GM12878 (cell line): ENCODE results near the gene TAF10. TPM values are rescaled to one million over a fixed set of nuclear protein-coding genes. Genes with fewer than 3 reads are reported as not detected.

ENCODE experiments used
- ATAC-seq: fragments of 200-7000 bp; cut with Tn5 transposase; 3 replicates; pipeline ENCODE4 v1.9.1; 2020; ENCODE audit warnings: mild to moderate bottlenecking, moderate library complexity
- BruUV-seq: library from RNA; stranded (reverse); fragments of 400-500 nt; replicated peaks from 2 replicates; lab custom pipeline; 2021; lab: Mats Ljungman, UMichigan
- CTCF ChIA-PET: fragments of 300-600 bp; sonication (Branson Sonifier 250); formaldehyde crosslinking; extraction: SDS; loops from one replicate; lab custom pipeline; 2021; ENCODE audit warnings: inconsistent platforms; lab: Yijun Ruan, JAX
- POLR2A ChIA-PET: fragments of 350-600 bp; formaldehyde crosslinking; extraction: SDS; loops from one replicate; lab custom pipeline; 2021; ENCODE audit warnings: inconsistent platforms; lab: Charles Lee
- RAD21 ChIA-PET: fragments of 300-600 bp; sonication (Branson Sonifier 250); formaldehyde crosslinking; loops from one replicate; lab custom pipeline; 2023; ENCODE audit warnings: antibody characterized with exemption; ENCODE audit not compliant: unreplicated experiment; lab: Charles Lee
- SMC1A ChIA-PET: fragments of 300-600 bp; sonication (Branson Sonifier 250); formaldehyde crosslinking; loops from one replicate; lab custom pipeline; 2023; ENCODE audit not compliant: unreplicated experiment, uncharacterized antibody; lab: Charles Lee
- DNase-seq: peaks from one replicate; pipeline ENCODE4 v3.0.0-alpha.2; 2011; ENCODE audit warnings: low read depth, low spot score
- FAIRE-seq: peaks from 3 replicates; lab custom pipeline; 2011; peaks lifted over from hg19 to GRCh38; lab: Jason Lieb, UNC
- H2AFZ ChIP-seq: 2 replicates; pipeline ENCODE4 v1.6.0; 2011; ENCODE audit warnings: low read depth, low read length, control low read depth; ENCODE audit not compliant: control insufficient read depth
- H3K27ac ChIP-seq: 2 replicates; pipeline ENCODE4 v1.5.1; 2011; ENCODE audit warnings: control low read depth; ENCODE audit not compliant: control insufficient read depth, insufficient read depth
- H3K27me3 ChIP-seq, 2 experiments: replicated peaks in 1 of 2; 2 replicates each; pipeline versions ENCODE4 v1.6.0 to v1.6.1; 2011; ENCODE audit warnings: low read length in 1 of 2; ENCODE audit not compliant: control insufficient read depth in 2 of 2, insufficient read depth in 2 of 2
- H3K36me3 ChIP-seq, 2 experiments: 2 replicates each; pipeline ENCODE4 v1.5.1; 2011; ENCODE audit warnings: low read length in 1 of 2; ENCODE audit not compliant: control insufficient read depth in 2 of 2, insufficient read depth in 2 of 2
- H3K4me1 ChIP-seq: 2 replicates; pipeline ENCODE4 v1.6.1; 2011; ENCODE audit warnings: mild to moderate bottlenecking, low read length, moderate library complexity, mixed read lengths; ENCODE audit not compliant: control insufficient read depth, insufficient read depth
- H3K4me2 ChIP-seq: 2 replicates; pipeline ENCODE4 v1.6.0; 2011; ENCODE audit warnings: control low read depth; ENCODE audit not compliant: control insufficient read depth, insufficient read depth
- H3K4me3 ChIP-seq: fragments of 200-600 bp; sonication (generic); 2 replicates; pipeline ENCODE4 v1.5.1; 2016
- H3K79me2 ChIP-seq: 2 replicates; pipeline ENCODE4 v1.6.0; 2011; ENCODE audit warnings: low read length; ENCODE audit not compliant: control insufficient read depth, insufficient read depth
- H3K9ac ChIP-seq: 2 replicates; pipeline ENCODE4 v1.8.0; 2011; ENCODE audit warnings: low read length, control low read depth, mixed read lengths; ENCODE audit not compliant: control insufficient read depth, insufficient read depth
- H3K9me3 ChIP-seq: replicated peaks from 3 replicates; pipeline ENCODE4 v1.5.1; 2011; ENCODE audit warnings: mild to moderate bottlenecking, low read length; ENCODE audit not compliant: control insufficient read depth, insufficient read depth
- H4K20me1 ChIP-seq: 2 replicates; pipeline ENCODE4 v1.6.0; 2011; ENCODE audit not compliant: control insufficient read depth, insufficient read depth
- CREB1 ChIP-seq: IDR thresholded peaks from 2 replicates; pipeline ENCODE4 v1.6.1; 2012; ENCODE audit warnings: low read depth, mild to moderate bottlenecking, inconsistent platforms
- DPF2 ChIP-seq: fragments of 450-650 bp; IDR thresholded peaks from 2 replicates; pipeline ENCODE4 v1.6.1; 2017; ENCODE audit warnings: mild to moderate bottlenecking
- EED ChIP-seq: sonication (generic); IDR thresholded peaks from 2 replicates; pipeline ENCODE4 v1.6.1; 2016; ENCODE audit warnings: antibody characterized with exemption, low read depth
- NFYB ChIP-seq: IDR thresholded peaks from 2 replicates; pipeline ENCODE4 v1.6.1; 2011; ENCODE audit warnings: low read depth, mild to moderate bottlenecking, low read length, improper control_type of control experiment, moderate library complexity; ENCODE audit not compliant: insufficient read depth
- SMAD5 ChIP-seq: IDR thresholded peaks from 2 replicates; pipeline ENCODE4 v1.6.1; 2016; ENCODE audit warnings: antibody characterized with exemption, low read depth
- USF1 ChIP-seq: IDR thresholded peaks from 2 replicates; pipeline ENCODE4 v1.6.1; 2011; ENCODE audit warnings: borderline replicate concordance, low read depth, mild to moderate bottlenecking, moderate library complexity, mixed read lengths, low read length; ENCODE audit not compliant: insufficient read depth; ENCODE audit errors: extremely low read length
- USF2 ChIP-seq: IDR thresholded peaks from 2 replicates; pipeline ENCODE4 v1.6.1; 2011; ENCODE audit warnings: low read depth, low read length, improper control_type of control experiment, borderline replicate concordance
- YBX1 ChIP-seq: fragments of 450-650 bp; IDR thresholded peaks from 2 replicates; pipeline ENCODE4 v1.6.1; 2016; ENCODE audit warnings: antibody characterized with exemption
- YY1 ChIP-seq: IDR thresholded peaks from 2 replicates; pipeline ENCODE4 v1.6.1; 2011; ENCODE audit warnings: low read depth, mild to moderate bottlenecking, low read length
- ZNF24 ChIP-seq: fragments of 450-650 bp; IDR thresholded peaks from 2 replicates; pipeline ENCODE4 v1.6.1; 2017; ENCODE audit warnings: antibody characterized with exemption, mild to moderate bottlenecking
- WGBS: methylation state at CpG from one replicate; pipeline ENCODE4 v1.1.6; 2016; ENCODE audit warnings: low lambda C conversion rate; ENCODE audit not compliant: insufficient replicate concordance, insufficient coverage; ENCODE audit errors: missing lambda C conversion rate; 5-methylcytosine and 5-hydroxymethylcytosine counted together
- in situ Hi-C: fragments of 300-500 bp; cut with MboI; formaldehyde crosslinking; loops from 9 replicates; pipeline ENCODE4 v1.14.3; 2018; ENCODE audit warnings: mixed read lengths
- intact Hi-C: fragments of 100-400 bp; cut with micrococcal nuclease; formaldehyde crosslinking; loops from one replicate; pipeline ENCODE4 v1.14.2; 2022; ENCODE audit not compliant: unreplicated experiment
- polyA plus RNA-seq, 11 experiments: library from polyadenylated mRNA; depleted of rRNA in 4 of 11; unstranded in 6 of 11; stranded (reverse) in 5 of 11; fragments of >200 nt; fragmentation: Nextera tagmentation in 4 of 11; fragmentation: Illumina TruSeq in 1 of 11; extraction: Ambion mirVana in 4 of 11; extraction: Trizol in 1 of 11; gene quantifications; 1 replicate in 1 of 11; 2 replicates in 10 of 11; pipeline versions ENCODE4 v1.2.1 to v1.2.3, GENCODE V29; 2011 to 2016; ENCODE audit warnings: inconsistent platforms in 2 of 11, missing spikeins in 2 of 11, low read depth in 1 of 11
- total RNA-seq, 4 experiments: library from RNA; depleted of rRNA in 3 of 4; stranded (reverse); fragments of >200 nt in 3 of 4; fragmentation: Illumina TruSeq in 1 of 4; extraction: Trizol in 1 of 4; gene quantifications; 2 replicates each; pipeline versions ENCODE4 v1.2.1 to v1.2.3, GENCODE V29; 2013 to 2021

The TAF10 gene
- total and polyA plus RNA-seq, 10 of the 15 experiments (the other 5 are each of a cell fraction or from before 2014, with no cell fraction given), result 26.7 to 251 (median 149) TPM

DNA sequence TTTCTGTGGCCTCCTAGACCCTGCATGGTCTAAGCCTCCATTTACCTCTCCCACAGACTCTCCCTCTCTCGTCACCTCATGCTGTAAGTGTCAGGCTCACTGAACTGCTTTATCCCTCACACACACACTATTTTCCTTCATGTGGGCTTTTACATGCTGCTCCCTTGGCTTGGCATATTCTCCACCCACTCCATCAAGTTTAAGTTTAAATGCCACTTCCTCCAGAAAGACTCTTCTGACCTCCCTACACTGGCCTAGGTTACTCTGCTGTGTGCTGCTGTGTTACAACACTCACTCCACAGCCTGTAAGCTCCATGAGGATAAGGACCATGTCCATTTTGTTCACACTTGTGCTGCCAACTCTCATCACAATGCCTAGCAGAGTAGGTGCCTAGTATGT lies 41.1 kb upstream of the TAF10 start:
- no peak for DNase-seq
- H3K9ac ChIP-seq, result no peak overlapping the region
- no peaks in the 10 kb centered on the region for H3K36me3 ChIP-seq
- no peaks in the 10 kb centered on the region for H3K79me2 ChIP-seq
- POLR2A ChIA-PET, result no interaction called here
- H4K20me1 ChIP-seq, result no peaks in the 10 kb centered on the region
- ATAC-seq, result no peak
- in situ Hi-C loops, result no loop called here
- no peaks in the 10 kb centered on the region for H3K9me3 ChIP-seq
- no TSS peak for BruUV-seq
- CTCF ChIA-PET, result no interaction called here
- peaks cover 4% of the 10 kb centered on the region in 2 experiments for H3K27me3 ChIP-seq
- RAD21 ChIA-PET, result interaction anchor here (0.6 kb wide), 1 partner anchor 104 kb away, joined by 3 read pairs; no protein-coding TSS in a partner anchor
- TF ChIP-seq YBX1 (no peak), CREB1 (no peak), ZNF24 (no peak), NFYB (no peak), YY1 (no peak), SMAD5 (no peak), DPF2 (no peak), USF1 (no peak), USF2 (no peak), EED (no peak)
- no peak overlapping the region for H3K27ac ChIP-seq
- intact Hi-C loops, result no loop called here
- FAIRE-seq, result no peak
- no peak overlapping the region for H3K4me2 ChIP-seq
- SMC1A ChIA-PET, result interaction anchor here (1.4 kb wide), 2 partner anchors 11 to 17 kb away, joined by 3 read pairs; no protein-coding TSS in a partner anchor
- H2AFZ ChIP-seq, result no peak overlapping the region
- no peak overlapping the region for H3K4me3 ChIP-seq
- H3K4me1 ChIP-seq, result no peaks in the 10 kb centered on the region
- 64% methylated on average over 1 of the region's 1 CpG for WGBS
